GM21515 (cell line): ENCODE results near the gene DMXL2.
"Not testable (repeated sequence)": the region's sequence is repeated elsewhere in the genome, so short reads cannot be mapped to it uniquely, and the experiment has no call there.

Source experiments
- ATAC-seq: cut with Tn5 transposase; IDR thresholded peaks from one replicate; pipeline ENCODE4 v1.9.1; 2021; ENCODE audit not compliant: unreplicated experiment

Gene DMXL2

GRCh38 chr15:51621936-51622603 is 501 bp downstream of the DMXL2 start:
- ATAC-seq: peak; percentile 46

DNA sequence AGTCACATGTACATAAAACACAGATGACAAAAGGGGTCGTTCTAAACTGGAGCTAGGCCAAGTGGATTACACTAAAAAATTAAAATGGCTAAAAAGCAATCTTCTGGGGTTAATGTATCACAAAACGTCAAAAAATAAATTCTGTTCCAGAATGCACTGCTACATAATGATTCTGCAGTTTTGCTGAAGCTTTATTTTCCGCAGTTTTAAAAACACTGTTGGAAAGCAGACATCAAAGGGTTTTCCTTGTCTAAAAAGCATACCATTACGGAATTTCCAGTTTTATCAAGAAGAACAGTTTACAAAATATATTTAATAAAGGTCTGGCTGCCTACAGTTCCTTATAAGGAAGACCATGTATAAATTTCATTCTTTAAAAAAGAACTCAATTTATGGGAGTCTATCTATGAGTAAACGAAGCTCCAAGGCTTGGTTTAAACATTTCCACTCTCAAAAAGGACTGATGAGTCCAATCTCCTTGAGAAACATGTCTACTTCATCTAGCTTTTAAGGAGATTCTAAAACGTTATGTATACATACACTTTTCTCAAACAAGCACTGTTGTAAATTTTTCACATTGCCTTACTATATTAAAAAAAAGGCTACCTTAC is 1.3 kb downstream of the DMXL2 start:
- ATAC-seq: no peak

GRCh38 chr15:51620641-51621040 is 1.9 kb downstream of the DMXL2 start:
- ATAC-seq: peak; percentile 36

GRCh38 chr15:51620122-51620521 is 2.4 kb downstream of the DMXL2 start:
- ATAC-seq: no peak

DNA sequence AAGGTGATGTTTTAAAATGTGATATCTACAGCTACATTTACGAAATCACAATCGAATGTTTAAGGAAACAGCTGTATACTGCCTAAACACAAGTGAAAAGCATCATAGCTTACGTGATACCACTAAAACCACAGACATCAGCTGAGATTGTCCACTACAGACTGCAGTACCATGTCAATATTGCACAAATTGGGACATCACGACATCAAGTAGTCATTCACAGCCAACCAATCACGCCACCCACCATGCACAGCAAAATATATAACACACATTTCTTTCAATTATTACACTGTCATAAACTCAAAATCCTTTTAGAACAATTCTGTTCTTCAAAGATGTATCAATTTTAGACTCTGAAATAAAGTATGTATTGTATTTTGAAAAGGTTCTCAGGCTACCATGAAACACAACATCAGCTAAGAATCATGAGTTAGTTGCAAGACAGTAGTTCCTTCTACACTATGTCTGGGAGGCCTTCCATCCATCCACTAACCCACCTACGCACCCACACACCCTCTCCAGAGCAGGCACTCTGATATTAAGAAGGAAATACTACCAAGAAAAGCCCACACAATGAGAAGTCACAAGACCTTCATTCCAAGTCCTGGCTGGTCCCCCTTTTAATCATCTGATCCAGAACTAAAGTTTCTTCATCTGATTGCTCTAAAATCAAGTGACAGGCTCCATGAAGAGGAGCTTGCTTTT is 3.1 kb downstream of the DMXL2 start:
- ATAC-seq: no peak

DNA sequence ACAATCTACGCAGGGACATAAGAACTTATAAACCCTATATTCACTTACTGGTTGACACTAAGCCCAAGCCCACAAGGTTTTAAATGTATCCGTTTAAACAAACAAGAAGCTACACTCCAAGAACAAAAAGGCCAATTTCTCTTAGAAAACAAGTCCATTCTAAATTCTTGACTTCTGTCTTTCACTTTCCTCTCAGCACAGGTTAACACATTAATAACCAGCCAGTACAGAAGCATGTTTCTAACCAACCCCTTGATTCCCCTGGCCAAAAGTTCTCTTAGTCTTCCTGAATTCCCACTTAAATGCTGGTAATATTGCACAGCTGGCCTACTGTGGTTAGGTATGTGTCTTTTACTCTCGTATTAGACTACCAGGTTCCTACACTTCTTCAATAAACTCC is 4.7 kb downstream of the DMXL2 start:
- no peak for ATAC-seq

GRCh38 chr15:51613951-51614350 is 8.6 kb downstream of the DMXL2 start:
- ATAC-seq: no peak

DNA sequence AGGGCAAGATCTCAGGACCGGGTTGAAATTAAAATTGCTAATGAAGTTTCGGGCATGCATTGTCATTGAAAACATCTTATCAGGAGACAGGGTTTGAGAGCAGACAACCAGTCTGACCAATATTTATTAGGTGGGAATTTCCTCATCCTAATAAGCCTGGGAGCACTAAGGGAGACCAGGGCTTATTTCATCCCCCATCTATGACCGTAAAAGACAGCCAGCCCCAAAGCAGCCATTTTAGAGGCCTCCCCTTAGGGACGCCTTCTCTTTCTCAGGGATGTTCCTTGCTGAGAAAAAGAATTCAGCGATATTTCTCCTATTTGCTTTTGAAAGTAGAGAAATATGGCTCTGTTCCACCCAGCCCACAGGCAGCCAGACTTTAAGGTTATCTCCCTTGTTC is 9.9 kb downstream of the DMXL2 start:
- not testable (repeated sequence) for ATAC-seq

GRCh38 chr15:51603462-51603948 is 19.1 kb downstream of the DMXL2 start:
- not testable (repeated sequence) for ATAC-seq

DNA sequence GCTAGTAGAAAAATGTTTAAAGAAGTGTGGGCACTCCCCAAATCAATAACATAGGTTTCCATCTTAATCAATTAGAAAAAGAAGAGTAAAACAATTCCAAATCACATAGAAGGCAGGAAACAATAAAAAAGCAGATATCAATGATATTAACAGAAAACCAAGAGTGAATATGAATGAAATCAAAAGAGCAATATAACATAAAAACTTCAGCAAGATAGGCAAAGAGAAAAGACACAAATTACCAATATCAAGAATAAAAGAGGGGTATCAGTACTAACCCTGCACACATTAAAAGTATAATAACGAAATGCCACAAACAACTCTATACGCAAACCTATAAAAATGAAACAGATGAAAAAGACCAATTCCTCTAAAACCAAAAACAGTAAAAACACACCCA is 19.6 kb downstream of the DMXL2 start:
- no peak for ATAC-seq

GRCh38 chr15:51602484-51602883 is 20.1 kb downstream of the DMXL2 start:
- ATAC-seq: no peak

DNA sequence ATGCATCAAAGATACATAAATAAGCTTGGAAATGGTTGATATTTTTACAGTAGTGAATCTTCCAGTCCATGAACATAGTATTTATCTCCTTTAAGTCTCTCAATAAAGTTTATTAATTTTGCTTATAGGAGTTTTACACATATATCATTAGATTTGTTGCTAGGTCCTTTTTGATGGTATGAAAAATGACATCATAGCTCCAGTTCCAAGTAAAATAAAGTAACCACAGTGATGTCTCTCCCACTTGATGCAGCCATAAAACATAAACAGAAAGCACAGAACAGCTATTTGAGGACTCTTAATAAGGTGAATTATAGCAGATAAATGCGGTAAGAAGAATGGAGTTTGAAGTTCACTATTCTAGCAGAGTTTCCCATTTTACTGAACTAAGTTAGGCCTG is 20.8 kb downstream of the DMXL2 start:
- no peak for ATAC-seq

GRCh38 chr15:51600114-51600513 is 22.5 kb downstream of the DMXL2 start:
- ATAC-seq: peak; percentile 70

GRCh38 chr15:51589881-51590568 is 32.5 kb downstream of the DMXL2 start:
- ATAC-seq: no peak

DNA sequence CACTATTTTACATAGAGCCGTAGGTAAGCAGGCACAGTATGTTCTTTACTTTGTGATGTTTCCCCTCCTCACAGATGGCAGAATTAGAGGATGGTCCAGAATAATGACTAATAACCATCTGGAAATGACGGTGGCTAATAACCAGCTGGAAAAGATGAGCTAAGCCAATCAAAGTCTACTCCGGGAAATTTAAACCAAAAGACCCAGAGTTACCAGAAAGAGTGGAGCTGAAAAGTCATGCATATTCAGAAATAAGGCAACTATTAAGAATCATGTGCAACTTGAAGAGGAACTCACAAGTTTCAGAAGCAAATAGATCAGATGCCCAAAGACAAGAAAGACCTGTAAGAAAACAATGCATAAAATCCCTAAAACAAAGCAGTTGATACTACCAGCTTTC is 33.6 kb downstream of the DMXL2 start:
- no peak for ATAC-seq

- ATAC-seq: no peak
Measured at GRCh38 chr15:51585986-51586385, 36.6 kb downstream of the DMXL2 start.

DNA sequence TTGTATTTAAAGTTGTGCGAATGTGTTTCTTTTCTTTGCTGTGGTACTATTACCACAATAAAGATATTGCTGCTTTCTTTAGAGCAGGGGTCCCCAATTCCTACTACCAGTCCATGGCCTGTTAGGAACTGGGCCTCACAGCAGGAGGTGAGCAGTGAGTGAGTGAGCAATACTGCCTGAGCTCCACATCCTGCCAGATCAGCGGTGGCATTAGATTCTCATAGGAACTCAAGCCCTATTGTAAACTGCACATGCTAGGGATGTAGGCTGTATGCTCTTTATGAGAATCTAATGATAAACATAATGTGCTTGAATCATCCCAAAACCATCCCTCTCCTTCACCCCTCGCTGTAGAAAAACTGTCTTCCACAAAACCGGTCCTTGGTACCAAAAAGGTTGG is 41.6 kb downstream of the DMXL2 start:
- ATAC-seq: no peak

DNA sequence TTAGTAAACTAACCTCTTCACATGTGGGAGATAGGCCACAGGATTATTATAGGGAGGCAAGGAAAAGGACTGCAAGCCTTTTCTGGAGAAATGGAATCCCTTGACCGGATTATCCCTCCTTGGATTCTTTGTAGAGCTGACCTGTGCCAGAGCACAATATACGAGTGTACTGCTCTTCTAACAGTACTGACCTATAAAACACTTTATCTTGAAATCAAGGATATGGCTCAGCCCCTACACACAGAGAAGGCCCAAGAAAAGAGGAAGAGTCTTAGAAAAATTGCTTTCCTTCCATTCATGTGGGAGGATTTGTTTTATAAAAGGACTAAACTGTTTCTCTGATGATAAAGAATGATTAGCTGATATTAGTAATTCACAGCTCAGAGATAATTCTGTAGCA is 42.2 kb downstream of the DMXL2 start:
- ATAC-seq: no peak

DNA sequence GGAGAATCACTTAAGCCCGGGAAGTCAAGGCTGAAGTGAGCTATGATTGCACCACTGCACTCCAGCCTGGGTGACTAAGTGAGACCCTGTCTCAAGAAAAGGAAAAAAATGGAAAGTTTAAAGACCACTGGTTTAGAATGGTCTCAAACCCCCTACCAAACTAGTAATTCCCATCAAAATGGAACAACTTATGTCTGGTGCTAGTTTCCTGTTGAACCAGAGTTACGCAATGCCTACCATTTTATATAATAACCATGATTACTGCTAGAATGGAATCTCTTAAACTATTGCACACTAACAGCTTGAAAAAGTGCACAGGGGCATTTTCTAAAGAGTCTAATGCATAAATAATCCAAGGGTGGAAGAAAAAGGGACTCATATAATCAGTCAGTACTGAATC is 43.6 kb downstream of the DMXL2 start:
- ATAC-seq: no peak

DNA sequence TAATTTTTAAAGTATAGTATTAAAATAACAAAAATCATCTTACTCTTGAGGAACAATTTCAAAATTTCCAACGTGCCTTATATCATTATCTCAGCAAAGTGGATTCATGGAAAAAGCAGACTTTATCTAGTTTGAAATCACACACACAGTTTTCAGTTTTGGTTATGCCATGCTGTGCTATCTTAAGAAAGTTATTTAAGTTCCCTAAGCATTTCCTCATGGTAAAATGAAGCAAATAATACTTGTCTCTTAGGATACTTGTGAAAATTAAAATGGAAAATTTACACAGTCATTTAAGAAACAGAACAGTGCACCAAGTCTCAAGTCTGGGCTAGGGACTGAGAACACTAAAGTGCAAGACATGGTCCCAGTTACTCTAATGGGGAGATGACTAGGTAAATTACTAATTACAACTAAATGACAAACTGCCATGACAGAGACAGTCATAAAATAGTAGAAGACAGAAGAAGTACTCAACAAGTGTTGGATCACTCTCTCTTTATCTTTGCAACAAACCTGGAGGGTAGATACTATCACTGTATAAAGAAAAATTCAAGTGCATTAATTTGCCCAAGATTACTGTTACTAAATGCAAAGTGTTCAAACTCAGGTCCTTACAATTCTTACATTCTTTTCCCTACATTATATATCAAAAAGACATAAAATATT is 44.8 kb downstream of the DMXL2 start:
- no peak for ATAC-seq

DNA sequence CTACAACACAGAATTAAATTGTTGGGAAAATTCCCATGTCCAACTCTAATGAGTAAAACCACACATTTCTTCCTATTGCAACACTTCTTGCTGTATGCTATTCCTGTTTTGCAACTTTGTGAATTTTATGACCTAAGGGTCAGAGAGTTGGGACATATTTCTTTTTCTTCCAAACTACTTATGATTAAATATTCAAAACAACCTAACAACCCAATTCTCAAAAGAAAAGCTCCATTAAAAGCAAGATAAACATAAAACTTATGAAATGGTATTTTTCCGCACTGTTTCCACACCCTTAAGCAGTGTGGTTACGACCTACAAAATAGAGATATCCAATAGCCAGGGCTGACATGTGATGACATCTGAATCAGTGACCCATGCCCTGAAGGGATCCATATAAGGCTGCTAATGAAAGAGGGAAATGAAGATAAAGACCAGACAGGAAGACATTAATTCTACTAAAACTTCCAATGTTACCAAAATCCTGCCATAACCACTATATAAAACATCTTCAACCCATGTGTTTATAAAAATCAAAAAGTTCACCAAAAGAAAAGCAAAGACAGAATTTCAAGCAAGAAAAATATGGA is 45.6 kb downstream of the DMXL2 start:
- ATAC-seq: no peak
